ENCODE measurements around the gene PLGLB2. TPM values are rescaled to one million over a fixed set of nuclear protein-coding genes. Genes with fewer than 3 reads are reported as not detected.

Gene PLGLB2
- total RNA-seq (2022; extraction: Qiagen RNA extraction; ENCODE audit: low read depth), result 0.29 to 0.49 TPM (median 0.45 TPM) in 5 replicates

GRCh38 chr2:87747791-87748190 is at the start of gene PLGLB2:
Gene PLGLB2, plus strand, starts transcription at chr2:87748087. Its CDS starts 67 bp downstream, at chr2:87748154.

Other genes starting within 250 kb of the PLGLB2 start
- 0.37 to 0.58 TPM (median 0.46 TPM) in 4 of 5 replicates, not detected in the other for gene RGPD2, start 77.7 kb downstream of the PLGLB2 start, total RNA-seq (2022; extraction: Qiagen RNA extraction; ENCODE audit: low read depth)